Measurements from ENCODE around the gene CITED2. TPM values are rescaled to one million over a fixed set of nuclear protein-coding genes. Genes with fewer than 3 reads are reported as not detected.
"Not testable (repeated sequence)": the region's sequence is repeated elsewhere in the genome, so short reads cannot be mapped to it uniquely, and the experiment has no call there.

CITED2 gene
- total RNA-seq, 1 experiment from 2014 or later, result 282 TPM

GRCh38 chr6:139364982-139365379 is 9.5 kb downstream of the CITED2 start:
- no peak for DNase-seq (ENCODE audit: low read depth)

GRCh38 chr6:139364302-139364981 is 10.0 kb downstream of the CITED2 start:
- DNase-seq (ENCODE audit: low read depth), result peak; percentile 68

DNA sequence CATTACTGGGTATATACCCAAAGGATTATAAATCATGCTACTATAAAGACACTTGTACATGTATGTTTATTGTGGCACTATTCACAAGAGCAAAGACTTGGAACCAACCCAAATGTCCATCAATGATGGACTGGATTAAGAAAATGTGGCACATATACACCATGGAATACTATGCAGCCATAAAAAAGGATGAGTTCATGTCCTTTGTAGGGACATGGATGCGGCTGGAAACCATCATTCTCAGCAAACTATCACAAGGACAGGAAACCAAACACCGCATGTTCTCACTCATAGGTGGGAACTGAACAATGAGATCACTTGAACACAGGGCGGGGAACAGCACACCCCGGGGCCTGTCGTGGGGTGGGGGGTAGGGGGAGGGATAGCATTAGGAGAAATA is 10.7 kb downstream of the CITED2 start:
- not testable (repeated sequence) for DNase-seq (ENCODE audit: low read depth)

DNA sequence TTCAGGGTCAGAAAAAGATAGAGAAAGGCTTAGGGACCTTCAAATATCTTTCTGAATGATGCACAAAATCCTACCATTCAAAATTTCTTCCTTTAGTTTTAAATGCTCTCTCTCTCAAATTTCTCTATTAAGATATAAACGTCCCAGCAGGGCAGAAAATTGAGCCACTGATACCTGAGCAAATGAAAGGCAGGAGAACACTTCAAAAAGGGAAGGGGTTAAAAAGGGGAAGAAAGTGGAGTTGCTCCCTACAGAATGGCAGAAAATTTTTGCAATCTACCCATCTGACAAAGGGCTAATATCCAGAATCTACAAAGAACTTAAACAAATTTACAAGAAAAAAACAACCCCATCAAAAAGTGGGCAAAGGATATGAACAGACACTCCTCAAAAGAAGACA is 11.3 kb downstream of the CITED2 start:
- not testable (repeated sequence) for DNase-seq (ENCODE audit: low read depth)

- DNase-seq (ENCODE audit: low read depth), result no peak
These were observed 13.2 kb downstream of the CITED2 start for GRCh38 chr6:139361211-139361610.

DNA sequence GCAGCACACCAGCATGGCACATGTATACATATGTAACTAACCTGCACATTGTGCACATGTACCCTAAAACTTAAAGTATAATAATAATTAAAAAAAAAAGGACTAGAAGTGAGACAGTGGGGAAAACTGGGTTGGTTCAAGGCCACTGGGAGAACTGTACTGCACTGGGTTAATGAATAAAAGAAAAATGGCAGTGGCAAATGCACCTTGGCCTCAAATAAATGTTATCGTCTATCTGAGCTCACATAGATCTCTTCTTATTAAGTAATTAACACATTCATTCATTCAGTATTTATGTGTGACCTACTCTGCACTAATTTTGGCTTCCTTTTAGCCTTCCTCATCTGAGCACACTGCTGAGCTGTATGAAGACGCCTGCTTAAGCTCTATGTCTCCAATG is 17.5 kb downstream of the CITED2 start:
- no peak for DNase-seq (ENCODE audit: low read depth)

DNA sequence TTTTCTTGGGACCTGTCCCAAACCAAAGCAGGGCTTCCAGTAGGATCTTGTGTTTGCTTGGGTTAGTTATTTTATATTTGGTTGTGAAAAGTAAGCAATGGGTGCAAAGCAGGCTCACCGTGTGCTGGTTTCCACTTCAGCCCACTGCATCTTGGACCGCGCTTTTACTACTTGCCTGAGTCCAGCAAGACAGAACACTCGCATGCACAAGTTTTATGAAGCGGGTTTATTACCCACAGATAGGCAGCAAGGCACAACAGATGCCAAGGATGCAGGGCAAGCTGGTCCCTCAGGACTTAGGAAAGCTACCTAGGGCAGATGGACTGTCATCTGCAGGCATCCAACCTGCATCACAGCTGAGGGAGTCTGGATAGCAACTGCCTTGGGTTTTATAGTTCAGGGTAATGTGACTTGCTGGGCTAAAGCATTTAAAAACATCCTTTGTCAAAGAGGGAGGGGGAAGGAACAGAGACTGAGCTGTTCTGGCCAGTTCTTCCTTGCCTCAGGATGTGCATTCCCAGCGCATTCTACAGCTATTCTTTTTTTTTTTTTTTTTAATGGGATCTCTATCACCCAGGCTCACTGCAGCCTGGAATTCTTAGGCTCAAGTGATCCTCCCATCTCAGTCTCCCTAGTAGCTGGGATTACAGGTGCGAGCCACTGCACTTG is 18.5 kb downstream of the CITED2 start:
- DNase-seq (ENCODE audit: low read depth), result no peak

GRCh38 chr6:139355172-139355571 is 19.3 kb downstream of the CITED2 start:
- DNase-seq (ENCODE audit: low read depth), result no peak

DNA sequence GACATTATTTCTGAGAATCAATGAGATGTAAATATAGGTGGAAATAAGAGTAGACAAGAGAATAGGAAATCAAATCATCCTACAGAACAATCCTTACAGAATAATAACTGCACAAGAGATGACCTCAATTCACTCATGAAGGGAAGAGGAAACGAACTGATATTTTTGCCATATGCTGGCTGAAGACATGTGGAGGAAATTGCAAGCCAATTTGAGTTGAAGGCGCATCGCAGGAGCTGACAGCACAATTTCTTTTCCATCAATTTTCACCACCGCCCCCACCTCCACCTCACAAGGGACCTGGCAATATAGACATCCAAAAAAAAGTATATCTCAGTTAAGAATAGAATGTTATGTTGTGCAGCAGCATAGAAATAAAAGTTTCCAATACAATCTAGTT is 20.3 kb downstream of the CITED2 start:
- no peak for DNase-seq (ENCODE audit: low read depth)

DNA sequence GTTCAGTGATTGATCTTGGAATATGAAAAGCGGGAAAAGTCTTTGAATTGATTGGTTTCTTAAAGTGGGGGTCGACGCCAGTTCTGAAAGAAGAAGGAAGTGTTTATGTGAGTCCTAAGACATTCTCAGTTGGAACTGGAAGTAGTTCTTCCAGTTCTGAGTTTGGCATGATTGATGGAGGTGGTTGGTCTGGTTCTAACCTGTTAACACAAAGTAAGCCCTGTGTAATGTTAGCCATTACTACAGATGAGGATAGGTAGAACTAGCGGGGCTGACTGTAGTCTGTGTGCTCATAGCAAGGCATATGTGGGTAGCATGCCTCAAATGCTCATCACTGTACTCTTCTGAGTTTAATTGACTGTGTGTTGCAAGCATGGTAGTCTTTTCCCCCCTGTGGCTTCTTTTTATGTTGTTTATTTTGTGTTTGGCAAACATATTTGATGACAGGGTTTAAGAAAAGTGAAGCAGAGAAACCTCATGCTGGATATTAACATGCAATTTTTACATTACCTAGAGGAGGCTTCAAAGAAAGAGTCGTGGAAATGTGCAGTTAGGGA is 24.9 kb downstream of the CITED2 start:
- no peak for DNase-seq (ENCODE audit: low read depth)

GRCh38 chr6:139346392-139346791 is 28.1 kb downstream of the CITED2 start:
- no peak for DNase-seq (ENCODE audit: low read depth)

GRCh38 chr6:139344186-139344963 is 30.1 kb downstream of the CITED2 start:
- no peak for DNase-seq (ENCODE audit: low read depth)

DNA sequence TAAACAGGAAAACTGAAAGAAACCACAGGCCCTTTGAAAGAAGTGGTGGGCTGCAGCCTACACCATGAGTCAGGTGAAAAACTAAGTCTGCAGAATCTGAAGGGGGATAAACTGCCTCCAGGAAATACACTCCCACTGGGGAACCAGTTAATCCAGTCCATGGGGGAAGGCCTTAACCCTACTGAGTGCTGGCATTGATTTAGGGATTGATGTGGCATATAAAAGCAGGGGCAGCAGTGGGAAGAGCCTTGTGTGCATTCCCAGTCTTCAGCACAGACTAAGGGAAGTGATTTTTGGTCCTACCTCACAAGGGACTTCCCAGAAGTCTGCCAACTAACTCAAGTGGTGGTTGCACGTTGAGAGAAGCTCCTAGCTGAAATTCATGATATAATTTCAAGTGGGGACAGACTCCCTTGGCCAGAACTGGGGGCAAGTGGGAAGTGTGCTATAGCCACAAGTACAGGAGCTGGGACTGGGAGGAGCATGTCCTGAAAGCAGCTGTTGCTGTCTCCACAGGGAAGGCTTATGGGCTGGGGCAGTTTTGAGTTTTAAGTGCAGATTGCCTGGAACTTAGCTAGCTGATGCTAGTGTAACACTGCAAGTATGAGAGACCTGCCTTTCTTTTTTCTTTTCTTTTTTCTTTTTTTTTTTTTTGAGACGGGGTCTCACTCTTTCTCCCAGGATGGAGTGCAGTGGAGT is 31.2 kb downstream of the CITED2 start:
- DNase-seq (ENCODE audit: low read depth), result no peak

- DNase-seq (ENCODE audit: low read depth), result no peak
These were observed 33.4 kb downstream of the CITED2 start for GRCh38 chr6:139341060-139341459.

DNA sequence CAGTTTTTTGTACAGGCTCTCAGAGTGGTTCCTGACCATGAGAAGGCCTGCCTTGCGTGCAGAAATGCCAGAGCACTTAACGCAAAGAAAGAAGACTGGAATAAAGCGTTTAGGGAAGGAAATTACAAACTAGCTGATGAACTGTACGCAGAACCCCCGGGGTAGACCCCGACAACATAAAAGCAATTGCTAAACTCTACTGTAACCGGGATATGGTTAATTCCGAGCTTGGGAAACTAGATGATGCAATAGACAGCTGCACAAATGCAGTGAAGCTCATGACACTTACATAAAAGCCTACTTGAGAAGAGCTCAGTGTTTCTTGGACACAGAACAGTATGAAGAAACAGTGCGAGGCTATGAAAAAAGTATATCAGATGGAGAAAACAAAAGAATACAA is 35.7 kb downstream of the CITED2 start:
- DNase-seq (ENCODE audit: low read depth), result no peak

GRCh38 chr6:139337830-139338229 is 36.6 kb downstream of the CITED2 start:
- no peak for DNase-seq (ENCODE audit: low read depth)

DNA sequence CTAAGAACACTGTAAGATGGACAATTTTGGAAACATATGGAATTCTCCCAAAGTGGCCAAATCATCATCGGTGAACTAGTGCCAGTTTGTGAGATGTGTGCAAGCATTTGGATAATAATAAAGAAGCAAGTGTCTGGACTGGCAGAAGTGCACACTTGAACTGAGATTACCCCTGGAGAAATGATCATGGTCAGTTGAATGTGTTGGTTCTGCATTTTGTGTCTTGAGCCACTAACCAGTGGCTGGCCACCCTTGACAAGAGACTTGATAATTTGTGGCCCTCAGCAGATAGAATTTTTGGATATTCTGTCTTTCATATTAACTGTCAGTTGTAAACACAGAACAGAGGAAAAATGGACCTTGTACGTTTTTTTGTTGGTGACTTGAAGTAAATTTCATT is 37.4 kb downstream of the CITED2 start:
- no peak for DNase-seq (ENCODE audit: low read depth)

- DNase-seq (ENCODE audit: low read depth), result peak; percentile 58
These were observed 38.0 kb downstream of the CITED2 start for GRCh38 chr6:139336488-139336887.

DNA sequence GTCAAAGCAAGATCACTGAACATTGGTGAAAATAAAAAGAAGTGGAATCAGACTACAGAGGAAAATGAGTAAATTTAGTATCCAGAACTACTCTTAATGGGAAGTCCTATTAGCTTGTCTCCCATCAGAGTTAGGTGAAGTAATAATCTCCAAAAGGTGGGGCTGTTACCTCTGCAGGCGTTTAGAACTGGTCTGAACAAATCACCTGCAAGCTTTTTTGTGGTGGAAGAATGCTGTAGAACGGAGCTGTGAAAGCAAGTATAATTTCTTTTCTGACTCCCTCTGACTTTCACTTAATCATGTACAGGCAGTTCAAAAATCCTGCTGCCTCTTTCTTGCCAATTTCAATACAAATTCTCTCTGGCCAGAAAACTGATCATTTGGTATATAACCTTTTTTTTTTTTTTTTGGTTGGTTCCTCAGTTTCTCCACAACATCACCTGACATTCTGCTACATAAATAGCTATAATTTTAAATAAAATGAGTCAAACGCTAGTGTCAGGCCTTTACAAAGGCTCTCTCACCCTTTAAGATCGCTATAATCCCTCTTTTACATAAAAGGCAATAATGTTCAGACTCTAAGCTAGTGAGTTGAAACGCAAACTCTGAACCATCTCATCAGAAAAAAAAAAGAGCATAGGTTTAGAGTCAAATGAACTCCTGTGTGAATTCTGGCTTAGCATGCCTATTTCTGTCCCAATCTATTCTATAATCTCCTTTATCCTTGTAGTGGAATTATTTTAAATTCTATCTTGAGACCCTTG is 38.8 kb downstream of the CITED2 start:
- DNase-seq (ENCODE audit: low read depth), result no peak

DNA sequence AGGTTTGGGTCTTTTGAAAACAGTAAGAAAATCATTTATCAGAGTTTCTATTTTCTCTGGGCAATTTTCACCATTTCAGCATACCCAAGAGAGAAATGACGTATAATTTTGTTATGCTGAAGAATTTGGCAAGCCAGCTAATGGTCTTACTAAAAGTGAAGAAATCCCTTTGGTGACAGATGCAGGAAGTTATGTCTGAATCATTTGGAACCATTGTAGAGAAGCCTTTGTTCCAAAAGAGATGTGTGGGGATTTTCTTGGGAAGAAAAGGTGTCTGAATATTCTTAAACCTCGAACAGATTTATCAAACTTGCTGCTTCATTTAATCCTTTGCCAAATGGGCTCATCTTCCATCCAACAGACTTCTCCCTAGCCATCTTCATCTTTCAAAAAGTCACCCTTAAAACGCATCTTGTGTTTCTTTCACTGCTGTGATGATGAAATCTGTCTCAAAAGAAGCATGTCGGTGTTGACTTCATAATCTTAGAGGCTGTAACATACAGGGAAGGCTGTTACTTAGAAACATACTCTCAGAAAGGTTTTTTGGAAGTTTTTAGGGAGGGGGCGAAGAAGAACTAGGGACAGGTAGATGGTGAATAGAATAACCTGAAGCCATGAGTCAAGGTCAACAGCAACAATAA is 39.5 kb downstream of the CITED2 start:
- peak; percentile 84 for DNase-seq (ENCODE audit: low read depth)

All from M059J (cell line).